ENCODE results near the gene FGFR2. TPM values are rescaled to one million over a fixed set of nuclear protein-coding genes. Genes with fewer than 3 reads are reported as not detected.

The FGFR2 gene
- total RNA-seq, 2 donors from 2014 or later, result 56.0 to 78.1 TPM

DNA sequence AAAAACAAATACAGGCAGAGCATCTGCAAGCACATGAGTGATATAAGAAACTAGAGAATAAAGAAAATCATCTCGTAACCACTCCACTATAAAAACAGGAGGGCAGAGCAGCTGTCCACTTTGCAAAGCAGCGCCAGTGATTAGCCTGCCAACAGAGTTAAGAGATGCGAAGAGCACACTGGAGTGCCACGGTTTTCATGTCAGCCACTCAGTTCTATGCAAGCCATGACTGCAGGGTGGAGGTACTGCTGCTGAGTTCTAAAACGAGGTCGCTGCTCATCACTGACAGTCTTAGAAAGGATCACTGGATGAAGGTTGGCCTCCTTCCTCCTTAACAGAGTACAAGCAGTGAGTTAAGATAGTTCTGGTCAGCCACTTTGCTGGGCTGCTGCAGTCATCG lies 58.5 kb downstream of the FGFR2 start:
- Histone ChIP-seq H3K4me3 (no peak overlapping the region), H3K9me3 (no peaks in the 10 kb centered on the region), H3K4me1 (peaks cover 57% of the 10 kb centered on the region), H3K27me3 (no peaks in the 10 kb centered on the region), H3K36me3 (replicated peaks in 1 of 2; ENCODE audit: insufficient read depth in 1 of 2, low read depth in 2 of 2) (no peaks in the 10 kb centered on the region), H3K27ac (peak overlapping the region in 2 of 4 donors; percentile 69 to 74)
- ATAC-seq (no peak), DNase-seq (no peak)
- TF ChIP-seq, protein P1, sequence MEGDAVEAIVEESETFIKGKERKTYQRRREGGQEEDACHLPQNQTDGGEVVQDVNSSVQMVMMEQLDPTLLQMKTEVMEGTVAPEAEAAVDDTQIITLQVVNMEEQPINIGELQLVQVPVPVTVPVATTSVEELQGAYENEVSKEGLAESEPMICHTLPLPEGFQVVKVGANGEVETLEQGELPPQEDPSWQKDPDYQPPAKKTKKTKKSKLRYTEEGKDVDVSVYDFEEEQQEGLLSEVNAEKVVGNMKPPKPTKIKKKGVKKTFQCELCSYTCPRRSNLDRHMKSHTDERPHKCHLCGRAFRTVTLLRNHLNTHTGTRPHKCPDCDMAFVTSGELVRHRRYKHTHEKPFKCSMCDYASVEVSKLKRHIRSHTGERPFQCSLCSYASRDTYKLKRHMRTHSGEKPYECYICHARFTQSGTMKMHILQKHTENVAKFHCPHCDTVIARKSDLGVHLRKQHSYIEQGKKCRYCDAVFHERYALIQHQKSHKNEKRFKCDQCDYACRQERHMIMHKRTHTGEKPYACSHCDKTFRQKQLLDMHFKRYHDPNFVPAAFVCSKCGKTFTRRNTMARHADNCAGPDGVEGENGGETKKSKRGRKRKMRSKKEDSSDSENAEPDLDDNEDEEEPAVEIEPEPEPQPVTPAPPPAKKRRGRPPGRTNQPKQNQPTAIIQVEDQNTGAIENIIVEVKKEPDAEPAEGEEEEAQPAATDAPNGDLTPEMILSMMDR (IDR thresholded peaks at IDR 0.05), result no peak
- 89 to 94% methylated on average over 7 of the region's 7 CpGs for WGBS, 2 donors
- intact Hi-C loops (cut with DNase I), result no loop called here

DNA sequence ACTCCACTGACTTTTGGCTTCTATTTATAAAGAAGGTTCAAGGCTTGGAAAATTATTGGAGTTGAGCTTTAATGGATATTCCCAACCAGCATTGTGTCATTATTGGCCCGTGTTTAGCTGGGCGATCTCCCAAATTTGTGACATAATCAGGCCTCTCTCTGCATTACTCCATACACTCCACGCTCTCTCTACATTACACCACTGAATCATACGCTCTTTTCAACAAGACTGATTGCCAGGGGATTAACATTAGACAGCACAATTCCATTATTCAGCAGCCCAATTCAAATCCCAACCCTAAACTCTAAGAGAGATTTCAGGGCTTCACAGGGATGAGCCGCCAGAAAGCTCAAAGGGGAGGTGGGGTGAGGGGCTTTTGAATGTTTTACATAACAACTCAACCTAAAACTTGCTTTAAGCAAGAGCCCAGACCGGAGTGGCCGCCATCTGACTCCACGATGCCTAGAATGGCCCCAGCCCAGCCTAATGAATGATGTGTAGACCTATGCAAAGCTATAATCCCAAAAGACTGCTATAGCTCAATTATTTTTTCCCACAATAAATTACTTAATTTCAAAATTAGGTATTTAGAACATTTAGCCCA lies 61.8 kb downstream of the FGFR2 start:
- H3K4me1 ChIP-seq, result peaks cover 47% of the 10 kb centered on the region
- ATAC-seq (no peak), DNase-seq (no peak)
- peak overlapping the region in 2 of 4 donors; percentile 5 to 15 for H3K27ac ChIP-seq
- no peaks in the 10 kb centered on the region for H3K27me3 ChIP-seq
- H3K9me3 ChIP-seq, result no peaks in the 10 kb centered on the region
- intact Hi-C loops (cut with DNase I), result no loop called here
- WGBS, 2 donors, result 80% methylated on average over 8 of the region's 8 CpGs
- TF ChIP-seq, protein P1 (IDR thresholded peaks at IDR 0.05), result no peak
- no peak overlapping the region for H3K4me3 ChIP-seq
- no peaks in the 10 kb centered on the region for H3K36me3 ChIP-seq (replicated peaks in 1 of 2; ENCODE audit: insufficient read depth in 1 of 2, low read depth in 2 of 2)

DNA sequence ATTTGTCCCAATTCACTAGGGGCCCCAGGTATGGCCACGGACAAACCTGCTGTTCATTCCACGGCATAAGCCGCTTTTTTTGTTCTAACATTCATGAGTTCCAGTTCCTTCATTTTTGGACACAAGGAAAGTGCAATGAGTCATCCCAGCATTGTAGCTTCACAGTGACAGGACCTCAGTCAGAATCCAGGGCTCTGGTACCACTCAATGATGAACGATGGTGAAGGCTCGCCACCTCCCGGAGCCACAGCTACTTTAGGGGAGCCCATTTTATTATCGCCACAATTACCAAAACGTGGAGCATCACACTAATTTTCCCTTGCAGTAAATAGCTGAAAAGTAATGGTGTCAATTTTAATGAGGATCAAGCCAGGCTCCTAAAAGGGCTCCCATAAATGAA lies 62.9 kb downstream of the FGFR2 start:
- no peaks in the 10 kb centered on the region for H3K36me3 ChIP-seq (replicated peaks in 1 of 2; ENCODE audit: insufficient read depth in 1 of 2, low read depth in 2 of 2)
- no peak for DNase-seq
- H3K4me1 ChIP-seq, result peaks cover 43% of the 10 kb centered on the region
- no peaks in the 10 kb centered on the region for H3K27me3 ChIP-seq
- intact Hi-C loops (cut with DNase I), result no loop called here
- ATAC-seq, result no peak
- WGBS, 2 donors, result 86 to 90% methylated on average over 8 of the region's 8 CpGs
- H3K27ac ChIP-seq, result no peak overlapping the region
- H3K4me3 ChIP-seq, result no peak overlapping the region
- no peaks in the 10 kb centered on the region for H3K9me3 ChIP-seq
- no peak for TF ChIP-seq POLR2A (IDR thresholded peaks at IDR 0.05)
- TF ChIP-seq, protein P1 (IDR thresholded peaks at IDR 0.05), result no peak

DNA sequence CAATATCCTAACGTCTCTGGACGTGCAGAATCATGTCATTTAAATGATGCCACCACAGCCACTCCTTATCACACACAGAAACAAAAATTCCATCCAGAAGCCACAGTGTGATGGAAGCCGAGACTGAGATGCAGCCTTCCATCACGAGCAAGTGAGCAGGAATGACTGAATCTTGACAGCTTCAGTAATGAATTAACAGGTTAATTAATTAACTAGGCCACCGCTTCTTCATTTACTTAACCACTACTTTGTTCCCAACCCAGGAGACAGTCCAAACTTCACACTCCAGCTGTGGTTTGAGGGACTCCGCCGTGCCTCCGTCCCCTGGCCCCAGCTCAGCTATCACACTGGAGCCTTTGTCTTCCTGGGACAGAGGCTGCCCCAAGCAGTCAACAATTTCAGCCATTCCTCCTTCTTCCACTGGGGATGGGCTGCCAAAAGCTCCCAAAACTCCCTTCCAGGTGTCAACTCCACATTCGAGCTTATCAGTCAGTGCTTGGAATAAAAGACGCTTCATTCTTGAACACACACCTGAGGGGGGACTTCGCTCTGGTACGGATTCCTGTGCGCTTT lies 65.9 kb downstream of the FGFR2 start:
- intact Hi-C loops (cut with DNase I), result no loop called here
- ATAC-seq, result no peak
- DNase-seq, result no peak
- H3K9me3 ChIP-seq, result no peaks in the 10 kb centered on the region
- H3K27me3 ChIP-seq, result no peaks in the 10 kb centered on the region
- 39 to 59% methylated on average over 8 to 13 of the region's 13 CpGs for WGBS, 2 donors
- no peak overlapping the region for H3K4me3 ChIP-seq
- no peak for TF ChIP-seq POLR2A (IDR thresholded peaks at IDR 0.05)
- TF ChIP-seq, protein P1 (IDR thresholded peaks at IDR 0.05), result no peak
- H3K27ac ChIP-seq, result peak overlapping the region in 3 of 4 donors; percentile 54 to 79 (median 59)
- peaks cover 44% of the 10 kb centered on the region for H3K4me1 ChIP-seq
- H3K36me3 ChIP-seq (replicated peaks in 1 of 2; ENCODE audit: insufficient read depth in 1 of 2, low read depth in 2 of 2), result no peaks in the 10 kb centered on the region

DNA sequence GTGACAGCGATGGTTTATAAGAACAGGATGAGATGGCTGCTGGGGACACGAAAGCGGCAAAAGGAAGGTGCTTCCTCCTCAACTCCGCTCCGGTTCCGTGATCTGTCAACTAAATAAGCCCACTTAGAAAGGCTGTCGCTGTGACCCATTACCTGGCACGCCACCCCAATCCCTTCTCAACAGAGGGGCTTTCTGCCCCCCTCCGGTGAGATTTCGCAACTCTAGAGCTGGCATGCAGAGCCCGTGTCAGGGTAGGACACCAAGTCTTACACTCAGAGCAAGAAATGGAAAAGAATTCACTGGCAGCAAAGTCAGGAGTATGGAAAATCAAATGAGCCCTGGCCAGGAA lies 66.4 kb downstream of the FGFR2 start:
- WGBS, 2 donors, result 71 to 84% methylated on average over 11 of the region's 11 CpGs
- peaks cover 44% of the 10 kb centered on the region for H3K4me1 ChIP-seq
- no peak for ATAC-seq
- intact Hi-C loops (cut with DNase I), result no loop called here
- TF ChIP-seq, protein P1 (IDR thresholded peaks at IDR 0.05), result no peak
- TF ChIP-seq POLR2A (IDR thresholded peaks at IDR 0.05), result no peak
- no peak for DNase-seq
- H3K27me3 ChIP-seq, result no peaks in the 10 kb centered on the region
- no peaks in the 10 kb centered on the region for H3K9me3 ChIP-seq
- H3K36me3 ChIP-seq (replicated peaks in 1 of 2; ENCODE audit: insufficient read depth in 1 of 2, low read depth in 2 of 2), result no peaks in the 10 kb centered on the region
- H3K27ac ChIP-seq, result peak overlapping the region in 3 of 4 donors; percentile 54 to 79 (median 59)
- no peak overlapping the region for H3K4me3 ChIP-seq
